NCI-H187 treated with DMSO at 0.1 percent for 48 hours (cell line): ENCODE results near the gene EPHA1.

ENCODE experiments used
- DNase-seq: peaks from one replicate; lab custom pipeline; 2025; lab: John Stamatoyannopoulos, UW

EPHA1 gene

DNA sequence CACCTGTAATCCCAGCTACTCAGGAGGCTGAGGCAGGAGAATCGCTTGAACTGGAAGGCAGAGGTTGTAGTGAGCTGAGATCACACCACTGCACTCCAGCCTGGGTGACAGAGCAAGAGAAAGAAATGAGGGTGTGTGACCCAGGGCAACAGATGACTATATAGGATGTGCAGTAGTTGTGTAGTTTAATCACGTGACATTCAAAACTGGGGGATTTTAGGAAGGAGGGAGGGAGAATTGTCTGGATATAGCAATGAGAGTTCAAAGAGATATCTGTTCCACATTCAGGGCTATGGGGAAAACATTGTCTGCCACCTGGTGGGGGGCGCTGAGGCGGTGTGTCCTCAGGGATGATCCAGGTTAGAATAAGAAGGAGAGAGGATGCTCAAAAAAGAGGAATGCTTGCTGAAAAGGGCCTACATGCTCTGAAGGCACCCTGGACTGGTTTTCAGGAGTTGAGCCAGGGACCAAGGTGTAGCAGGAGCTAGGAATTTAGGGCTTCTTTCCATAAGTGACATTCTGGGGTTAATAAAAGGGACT lies 35.3 kb downstream of the EPHA1 start:
- DNase-seq: no peak

DNA sequence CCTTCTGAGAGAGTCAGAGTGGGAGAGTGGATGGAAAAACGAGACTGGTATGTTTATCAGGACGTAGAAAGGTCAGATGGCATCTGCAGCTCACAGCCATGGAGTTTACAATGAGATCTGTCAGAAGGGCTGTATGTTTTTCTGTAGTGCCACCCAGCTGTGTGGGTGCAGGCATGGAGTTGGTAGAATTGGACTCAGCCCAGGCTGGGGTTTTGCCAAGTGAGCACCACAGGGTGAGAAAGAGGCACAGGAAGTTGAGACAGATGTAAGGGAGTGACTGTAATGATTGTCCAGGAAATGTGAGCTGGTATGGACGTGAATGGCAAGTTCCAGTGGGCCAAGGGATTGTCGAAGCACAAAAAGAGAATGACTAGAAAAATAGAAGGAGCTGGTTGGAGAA lies 36.6 kb downstream of the EPHA1 start:
- DNase-seq: no peak

DNA sequence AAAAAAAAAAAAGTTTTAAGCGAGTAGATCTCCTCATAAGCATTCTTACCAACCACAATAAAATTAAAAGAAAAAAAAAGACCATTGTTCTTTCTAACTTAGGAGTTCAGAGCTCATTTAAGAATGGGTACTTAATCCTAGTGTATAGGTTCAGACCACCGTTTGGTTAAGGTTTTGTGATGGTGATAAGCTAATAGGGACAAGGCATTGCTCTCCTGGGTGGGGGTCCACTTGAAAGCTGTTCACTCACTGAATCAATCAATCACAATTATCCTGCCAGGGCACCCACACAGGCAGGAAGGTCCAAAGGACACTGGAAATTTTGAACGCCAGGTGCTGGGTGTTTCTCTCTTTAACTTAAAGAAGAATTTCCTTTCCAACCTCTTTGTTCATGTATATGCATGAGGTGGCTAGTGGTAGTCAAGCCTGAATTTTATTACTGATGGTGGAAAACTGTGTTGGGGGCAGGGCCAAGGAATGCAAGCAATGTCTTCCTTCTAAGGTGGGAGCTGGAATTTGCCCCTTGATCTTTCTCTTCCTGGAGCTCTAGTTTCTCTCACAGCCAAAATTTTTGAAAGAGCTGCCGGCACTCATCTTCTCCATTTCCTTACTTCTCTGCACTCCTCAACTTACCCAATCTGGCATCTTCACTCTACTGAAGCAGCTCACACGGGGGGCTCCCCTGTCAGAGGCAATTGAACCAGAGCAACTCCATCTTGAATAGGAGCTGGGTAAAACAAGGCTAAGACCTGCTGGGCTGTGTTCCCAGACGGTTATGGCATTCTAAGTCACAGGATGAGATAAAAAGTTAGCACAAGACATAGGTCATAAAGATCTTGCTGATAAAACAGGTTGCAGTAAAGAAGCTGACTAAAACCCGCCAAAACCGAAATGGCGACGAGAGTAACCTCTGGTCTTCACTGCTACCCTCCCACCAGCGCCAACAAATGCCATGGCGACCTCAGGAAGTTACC lies 38.7 kb downstream of the EPHA1 start:
- DNase-seq: no peak

DNA sequence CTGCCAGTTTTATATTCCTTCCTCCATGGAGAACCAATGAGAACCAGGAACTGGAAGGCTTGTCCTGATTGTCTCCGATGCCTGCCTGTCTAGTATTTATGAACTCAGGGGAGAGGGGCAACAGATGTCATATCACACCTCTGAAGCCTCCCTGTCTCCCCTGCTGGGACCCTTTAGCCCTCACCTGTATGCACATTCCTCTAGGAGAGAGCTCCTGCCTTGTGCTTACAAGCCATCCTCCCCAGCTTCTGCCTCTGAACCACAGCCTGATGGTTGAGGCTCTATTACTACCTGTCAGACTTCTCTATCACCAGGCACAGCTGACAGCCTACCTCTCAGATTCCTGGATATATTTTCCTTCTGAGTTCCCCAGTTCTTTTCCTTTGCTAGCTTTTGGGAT lies 40.3 kb downstream of the EPHA1 start:
- DNase-seq: no peak

GRCh38 chr7:143367972-143368371 lies 40.7 kb downstream of the EPHA1 start:
- DNase-seq: no peak

DNA sequence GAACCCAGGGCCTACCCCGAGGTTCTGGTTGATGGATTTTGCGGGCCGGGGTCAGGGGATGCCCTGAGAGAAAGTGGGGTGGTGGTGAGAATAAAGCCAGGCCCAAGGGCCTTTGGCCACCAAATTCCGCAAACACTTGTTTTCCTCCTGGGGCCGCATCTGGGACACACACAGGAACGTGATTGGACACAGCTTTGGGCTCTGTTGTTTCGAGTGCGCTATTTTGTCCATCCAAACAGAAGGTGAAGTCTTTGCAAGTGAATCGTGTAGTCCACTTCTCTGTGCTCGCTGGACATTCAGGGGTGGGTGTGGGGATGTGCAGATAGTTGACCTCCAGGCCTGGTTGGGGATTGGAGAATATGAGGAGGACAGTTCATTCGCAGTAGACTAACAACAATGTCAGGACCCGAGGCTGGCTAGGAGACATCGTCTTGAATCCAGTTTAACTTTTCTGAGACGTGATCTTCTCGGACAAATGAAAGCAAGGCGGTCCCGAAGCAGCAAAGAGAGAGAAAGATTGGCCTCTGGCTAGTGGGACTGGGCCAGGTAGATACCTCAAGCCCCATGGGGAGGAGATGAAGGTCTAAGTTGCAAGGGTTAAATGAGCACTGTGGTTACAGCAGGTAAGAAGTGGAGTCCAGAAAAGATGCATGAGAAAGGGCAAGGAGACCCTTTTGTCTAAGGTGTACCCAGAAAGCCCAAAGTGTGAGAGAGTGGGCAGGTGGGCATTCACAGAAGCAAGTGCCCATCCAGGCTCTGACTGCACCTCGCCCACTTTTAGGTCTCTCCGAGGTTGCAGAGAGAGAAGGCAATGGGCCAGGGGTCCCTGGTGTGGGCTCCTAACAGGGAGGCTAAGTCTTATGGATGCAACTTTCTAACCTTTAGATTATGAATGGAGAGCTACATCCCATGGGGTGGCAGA lies 45.4 kb downstream of the EPHA1 start:
- DNase-seq: no peak

DNA sequence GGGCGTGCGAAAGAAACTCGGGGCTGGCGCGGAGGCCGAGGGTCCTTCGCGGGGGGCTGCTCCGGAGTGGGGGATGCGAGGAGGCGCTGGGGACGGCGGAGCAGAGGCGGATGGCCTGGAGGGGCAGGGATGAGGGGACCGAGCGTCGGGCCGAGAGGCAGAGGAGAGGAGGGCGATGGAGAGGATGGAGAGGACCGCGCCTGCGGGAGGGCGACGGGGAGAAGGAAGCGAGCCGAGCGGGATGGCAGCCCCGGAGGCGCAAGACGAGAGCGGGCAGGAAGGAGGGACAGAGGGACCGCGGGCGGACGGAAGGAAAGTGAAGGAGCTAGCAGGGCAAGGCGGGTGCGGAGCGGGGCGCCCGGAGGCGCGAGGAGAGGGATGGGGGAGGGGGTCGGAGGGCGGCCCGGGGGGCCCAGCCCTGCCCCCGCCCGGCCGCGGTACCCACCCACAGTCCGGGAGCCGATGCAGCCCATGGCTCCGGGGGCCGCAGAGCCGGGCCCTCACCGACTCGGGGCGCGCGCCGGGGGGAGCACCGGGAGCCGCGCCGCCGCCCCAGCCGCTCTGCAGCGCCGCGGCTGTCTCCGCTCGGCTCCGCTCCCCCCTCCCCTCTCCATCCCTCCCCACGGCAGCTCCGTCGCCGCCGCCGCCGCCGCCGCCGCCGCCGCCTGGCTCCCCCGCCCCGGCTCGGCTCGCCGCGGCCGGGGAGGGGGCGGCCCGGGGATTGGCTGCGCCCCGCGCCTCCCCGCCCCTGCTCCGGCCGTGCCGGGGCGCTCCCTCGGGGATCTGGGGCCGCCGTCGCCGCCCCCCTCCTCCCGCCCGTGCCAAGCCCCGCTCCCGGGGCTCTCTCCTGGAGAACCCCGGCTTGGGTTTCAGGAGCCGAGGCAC lies 46.3 kb downstream of the EPHA1 start, which contains the start of gene FAM131B:
TSS of gene FAM131B (minus strand) at position 583 of the 885 bp plus-strand sequence. CDS start at position 473, 110 bp downstream.
- DNase-seq: no peak

DNA sequence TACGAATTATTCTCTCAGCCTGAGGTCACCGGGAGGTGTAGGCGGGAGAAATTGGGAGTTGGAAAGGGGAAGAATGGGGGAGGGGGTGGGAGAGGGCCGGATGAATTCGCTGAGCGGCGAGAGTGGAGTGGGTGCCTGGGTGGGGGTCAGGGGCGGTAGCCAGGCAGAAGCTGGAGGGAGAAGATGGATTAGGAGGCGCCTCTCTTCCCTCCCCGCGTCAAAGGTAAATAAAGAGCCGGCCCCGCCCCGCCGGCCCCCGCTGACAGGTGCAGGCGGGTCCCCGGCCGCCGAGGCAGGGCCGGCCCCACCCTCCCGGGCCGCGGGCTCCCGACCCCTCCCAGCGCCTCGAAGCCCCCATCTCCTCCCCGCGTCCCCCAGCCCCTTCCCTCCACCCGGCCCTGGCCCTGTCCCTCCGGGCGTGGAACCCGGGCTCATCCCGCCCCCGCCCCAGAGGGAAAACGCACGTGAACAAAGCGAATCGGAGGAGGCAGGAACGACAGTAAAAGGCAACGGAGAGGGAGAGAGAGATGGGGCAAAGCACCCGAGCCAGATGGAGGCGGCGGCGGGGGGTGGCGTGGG lies 47.0 kb downstream of the EPHA1 start:
- DNase-seq: no peak

- DNase-seq: no peak
Observed at GRCh38 chr7:143360788-143361551, 47.7 kb downstream of the EPHA1 start.

- DNase-seq: no peak
Observed at GRCh38 chr7:143359771-143360353, 48.8 kb downstream of the EPHA1 start.

DNA sequence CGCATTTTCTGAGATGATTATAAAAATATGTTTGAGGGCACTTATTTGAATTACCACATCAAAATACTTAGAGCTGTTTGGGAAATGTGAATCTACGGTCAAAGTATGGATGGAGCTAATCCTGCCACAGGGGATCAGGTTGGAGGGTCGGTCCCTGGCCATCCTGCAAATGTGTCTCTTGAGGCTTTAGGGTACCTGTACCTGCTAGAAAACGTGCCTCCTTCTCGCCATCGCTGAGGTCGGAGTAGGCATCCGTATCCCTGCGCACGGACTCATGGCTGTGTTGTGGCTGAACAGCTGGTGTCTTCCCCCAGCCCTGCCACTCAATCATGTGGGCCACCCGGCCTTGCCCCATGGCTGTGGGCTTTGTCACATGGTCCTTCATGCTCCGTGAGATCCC lies 50.0 kb downstream of the EPHA1 start:
- DNase-seq: no peak

GRCh38 chr7:143356414-143357050 lies 52.1 kb downstream of the EPHA1 start:
- no peak for DNase-seq

DNA sequence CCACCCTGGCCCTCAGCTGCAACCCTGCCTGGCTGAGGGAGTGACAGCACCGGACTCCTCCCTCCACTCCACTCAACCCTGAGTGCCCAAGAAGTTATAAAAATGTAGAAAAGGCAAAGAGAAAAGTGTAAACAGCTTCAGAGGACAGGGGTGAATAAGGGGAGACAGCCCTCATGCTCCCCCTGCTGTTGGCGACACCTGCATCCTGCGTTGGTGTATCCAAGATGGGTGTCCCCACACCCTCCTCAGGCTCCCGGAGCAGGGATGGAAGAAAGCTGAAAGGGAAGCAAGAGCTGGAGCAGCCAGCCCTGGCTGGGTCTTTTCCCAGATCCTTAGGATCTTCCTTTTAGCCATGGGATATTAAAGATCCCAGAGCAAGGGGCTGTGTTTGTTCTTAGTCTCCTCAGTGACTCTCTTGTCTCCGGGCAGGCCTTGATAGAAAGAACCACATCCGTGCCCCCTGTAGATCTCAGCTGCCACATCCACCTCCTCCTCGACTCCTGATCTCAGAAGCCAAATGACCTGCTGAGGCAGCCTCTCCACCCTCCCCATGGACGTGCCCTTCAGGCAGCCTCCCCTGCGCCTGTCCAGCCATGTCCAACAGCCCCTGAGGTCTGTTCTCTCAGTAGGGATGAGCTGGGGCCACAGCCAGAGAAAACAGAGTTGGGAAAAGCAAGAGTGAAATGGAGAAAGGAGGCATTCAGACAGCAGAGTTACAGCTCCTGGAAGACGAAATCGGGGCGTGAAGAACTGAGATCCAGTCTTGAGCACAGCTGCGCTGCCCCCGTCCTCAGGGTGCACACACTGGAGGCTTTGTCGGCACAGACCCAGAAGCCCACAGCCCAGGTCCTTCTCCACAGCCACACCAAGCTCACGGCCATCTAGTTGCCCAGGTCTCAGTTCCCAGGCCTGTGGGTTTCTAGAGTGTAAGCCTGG lies 52.9 kb downstream of the EPHA1 start:
- DNase-seq: no peak

- DNase-seq: no peak
Observed at GRCh38 chr7:143354965-143355364, 53.7 kb downstream of the EPHA1 start.

DNA sequence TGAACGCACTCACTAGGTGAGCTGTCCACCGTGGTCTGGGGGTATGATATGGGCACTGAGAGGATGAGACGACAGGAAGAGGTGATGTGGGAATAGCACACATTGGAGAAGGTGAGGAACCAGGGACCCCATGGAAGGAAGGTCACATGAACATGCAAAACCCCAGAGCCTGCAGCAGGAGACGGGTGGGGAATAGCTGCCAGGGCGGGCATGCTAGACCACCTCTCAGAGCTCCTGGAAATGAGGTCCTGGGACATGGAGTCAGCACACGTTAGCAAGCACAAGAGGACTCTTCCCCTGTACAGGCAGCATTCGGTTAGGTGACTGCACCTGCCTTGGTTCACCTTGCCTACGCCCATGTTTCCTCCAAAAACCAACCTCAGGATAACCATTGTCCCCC lies 54.3 kb downstream of the EPHA1 start:
- DNase-seq: no peak

DNA sequence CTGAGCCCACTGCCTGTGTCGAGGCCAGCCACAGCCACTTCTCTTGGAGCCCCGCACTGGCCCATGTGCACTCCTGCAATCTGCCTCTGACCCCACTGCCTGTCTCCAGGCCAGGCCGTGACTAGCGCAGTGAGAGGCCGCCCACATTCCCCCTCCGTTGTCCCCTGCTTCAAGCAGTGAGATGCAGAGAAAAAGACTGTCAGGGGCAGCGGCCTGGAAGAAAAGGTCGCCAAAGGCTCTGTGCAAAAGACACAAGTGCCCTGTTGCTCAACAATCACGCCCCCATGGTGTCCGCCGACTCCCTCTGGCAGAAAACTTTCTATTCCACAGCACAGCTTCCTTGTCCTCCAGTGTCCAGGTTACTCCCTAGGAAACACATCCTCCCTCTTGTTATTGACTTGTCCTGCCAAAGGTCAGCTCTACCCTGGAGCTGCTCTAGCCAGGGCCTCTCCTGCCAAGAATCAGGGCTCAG lies 56.1 kb downstream of the EPHA1 start:
- DNase-seq: no peak

GRCh38 chr7:143351574-143351973 lies 57.1 kb downstream of the EPHA1 start:
- DNase-seq: no peak

DNA sequence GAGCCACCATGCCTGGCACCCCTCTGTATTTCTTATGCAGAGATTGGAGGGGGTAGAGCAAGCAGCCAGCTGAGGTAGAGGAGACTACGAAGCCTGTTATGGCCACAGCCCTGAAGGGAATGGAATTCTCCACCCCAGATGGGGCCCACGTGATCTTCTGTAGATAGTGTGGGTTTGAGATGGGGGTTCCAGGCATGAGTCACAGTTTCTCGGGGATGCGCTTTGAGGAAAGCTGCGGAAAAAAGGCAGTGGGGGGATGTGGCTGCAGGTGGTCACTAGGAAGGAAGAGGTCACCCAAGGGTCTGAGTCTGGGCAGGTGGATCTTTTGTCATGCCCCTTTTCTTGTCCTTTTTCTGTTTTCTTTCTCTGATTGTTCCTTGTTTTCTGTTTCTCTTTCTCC lies 57.6 kb downstream of the EPHA1 start:
- no peak for DNase-seq
